Tibial nerve (tissue), 3 donors: Measurements from ENCODE around the gene B3GAT2.

Source experiments
- POLR2A ChIP-seq, 2 donors: fragments of 450-650 bp; IDR thresholded peaks; one replicate each; pipeline ENCODE4 v1.6.1; 2017; ENCODE audit warnings: antibody characterized with exemption in 2 of 2, mild to moderate bottlenecking in 2 of 2, moderate library complexity in 2 of 2
- TF ChIP-seq, protein P1 (sequence below), 5 experiments: fragments of 200-600 bp in 3 of 5; fragments of 450-650 bp in 2 of 5; sonication (generic) in 3 of 5; IDR thresholded peaks; one replicate each; pipeline ENCODE4 v1.5.1; 2016 to 2019; ENCODE audit warnings: antibody characterized with exemption in 5 of 5, mild to moderate bottlenecking in 3 of 5, moderate library complexity in 2 of 5

GRCh38 chr6:70967049-70967448 lies 10.2 kb upstream of the B3GAT2 start:
- TF ChIP-seq, protein P1, sequence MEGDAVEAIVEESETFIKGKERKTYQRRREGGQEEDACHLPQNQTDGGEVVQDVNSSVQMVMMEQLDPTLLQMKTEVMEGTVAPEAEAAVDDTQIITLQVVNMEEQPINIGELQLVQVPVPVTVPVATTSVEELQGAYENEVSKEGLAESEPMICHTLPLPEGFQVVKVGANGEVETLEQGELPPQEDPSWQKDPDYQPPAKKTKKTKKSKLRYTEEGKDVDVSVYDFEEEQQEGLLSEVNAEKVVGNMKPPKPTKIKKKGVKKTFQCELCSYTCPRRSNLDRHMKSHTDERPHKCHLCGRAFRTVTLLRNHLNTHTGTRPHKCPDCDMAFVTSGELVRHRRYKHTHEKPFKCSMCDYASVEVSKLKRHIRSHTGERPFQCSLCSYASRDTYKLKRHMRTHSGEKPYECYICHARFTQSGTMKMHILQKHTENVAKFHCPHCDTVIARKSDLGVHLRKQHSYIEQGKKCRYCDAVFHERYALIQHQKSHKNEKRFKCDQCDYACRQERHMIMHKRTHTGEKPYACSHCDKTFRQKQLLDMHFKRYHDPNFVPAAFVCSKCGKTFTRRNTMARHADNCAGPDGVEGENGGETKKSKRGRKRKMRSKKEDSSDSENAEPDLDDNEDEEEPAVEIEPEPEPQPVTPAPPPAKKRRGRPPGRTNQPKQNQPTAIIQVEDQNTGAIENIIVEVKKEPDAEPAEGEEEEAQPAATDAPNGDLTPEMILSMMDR (IDR thresholded peaks at IDR 0.05) = no peak
- no peak for TF ChIP-seq POLR2A (IDR thresholded peaks at IDR 0.05)
